ENCODE measurements around the gene RRP12.

Gene RRP12

GRCh38 chr10:97365761-97366351 is 35.3 kb downstream of the RRP12 start:
- no peak overlapping the region for H3K27ac ChIP-seq
- POLR2A ChIA-PET (ENCODE audit: low non-redundant PET) = no interaction called here
- DNase-seq (ENCODE audit: low spot score) = no peak
- TF ChIP-seq CTCF (conservative IDR thresholded peaks at IDR 0.05; ENCODE audit: low read depth) = no peak
- CTCF ChIA-PET = interaction anchor here (0.6 kb wide), 1 partner anchor 109 kb away, joined by 5 read pairs; no protein-coding TSS in a partner anchor

GRCh38 chr10:97363071-97363470 is 38.1 kb downstream of the RRP12 start:
- POLR2A ChIA-PET (ENCODE audit: low non-redundant PET) = interaction anchor here (0.6 kb wide), 1 partner anchor 412 kb away, joined by 3 read pairs; no protein-coding TSS in a partner anchor

GRCh38 chr10:97362310-97363033 is 38.7 kb downstream of the RRP12 start:
- no peak for DNase-seq (ENCODE audit: low spot score)
- ChIA-PET POLR2A (ENCODE audit: low non-redundant PET) (interaction anchor here (0.6 kb wide), 1 partner anchor 412 kb away, joined by 3 read pairs; no protein-coding TSS in a partner anchor), CTCF (no interaction called here)
- no peak for TF ChIP-seq CTCF (conservative IDR thresholded peaks at IDR 0.05; ENCODE audit: low read depth)
- H3K27ac ChIP-seq = no peak overlapping the region

More at GRCh38 chr10:97363071-97363470, 38.1 kb downstream of the RRP12 start:
- TF ChIP-seq CTCF (conservative IDR thresholded peaks at IDR 0.05; ENCODE audit: low read depth) = no peak
- H3K27ac ChIP-seq = 0 out of 2 replicates have a peak overlapping the region, but pooled peaks have one; percentile 10
- CTCF ChIA-PET = no interaction called here
- DNase-seq (ENCODE audit: low spot score) = no peak

GRCh38 chr10:97361537-97361901 is 39.6 kb downstream of the RRP12 start:
- H3K27ac ChIP-seq = no peak overlapping the region
- ChIA-PET CTCF (no interaction called here), POLR2A (ENCODE audit: low non-redundant PET) (no interaction called here)
- no peak for DNase-seq (ENCODE audit: low spot score)
- TF ChIP-seq CTCF (conservative IDR thresholded peaks at IDR 0.05; ENCODE audit: low read depth) = no peak

GRCh38 chr10:97360705-97361536 is 40.2 kb downstream of the RRP12 start:
- POLR2A ChIA-PET (ENCODE audit: low non-redundant PET) = no interaction called here
- CTCF ChIA-PET = no interaction called here
- TF ChIP-seq CTCF (conservative IDR thresholded peaks at IDR 0.05; ENCODE audit: low read depth) = no peak

GRCh38 chr10:97358781-97359180 is 42.4 kb downstream of the RRP12 start:
- TF ChIP-seq CTCF (conservative IDR thresholded peaks at IDR 0.05; ENCODE audit: low read depth) = no peak
- CTCF ChIA-PET = interaction anchor here (0.7 kb wide), 1 partner anchor 232 kb away, joined by 3 read pairs; no protein-coding TSS in a partner anchor
- POLR2A ChIA-PET (ENCODE audit: low non-redundant PET) = interaction anchor here (1.1 kb wide), 1 partner anchor 25 kb away, joined by 3 read pairs; no protein-coding TSS in a partner anchor
- no peak overlapping the region for H3K27ac ChIP-seq
- no peak for DNase-seq (ENCODE audit: low spot score)

More at GRCh38 chr10:97360705-97361536, 40.2 kb downstream of the RRP12 start:
- H3K27ac ChIP-seq = no peak overlapping the region
- no peak for DNase-seq (ENCODE audit: low spot score)

Measured in RWPE1 (cell line).